ENCODE results near the gene HOXC9. TPM values are rescaled to one million over a fixed set of nuclear protein-coding genes. Genes with fewer than 3 reads are reported as not detected.

Gene HOXC9
- total and polyA plus RNA-seq, 9 of the 15 experiments (the other 6 are each of a cell fraction or from before 2014, with no cell fraction given), result 1.1 to 10.5 (median 9.3) TPM

- POLR2A ChIA-PET, result interaction anchor here (0.6 kb wide), 2 partner anchors 50 to 1630 kb away, joined by 3 read pairs; no protein-coding TSS in a partner anchor
- Histone ChIP-seq H3K27me3 (ENCODE audit: control insufficient read depth in 2 of 2, insufficient read depth in 2 of 2, low read length in 2 of 2) (peaks cover 44 to 64% of the 10 kb centered on the region in 2 experiments; a peak in 4 of 5 replicates), H2AFZ (ENCODE audit: low read depth, low read length) (no peak overlapping the region), H3K4me2 (ENCODE audit: insufficient read depth, low read length) (no peak overlapping the region), H3K4me3 (no peak overlapping the region), H4K20me1 (replicated peaks; ENCODE audit: control insufficient read depth, insufficient read depth, low read length) (peaks cover 5% of the 10 kb centered on the region; the same call in 1 of the 2 replicates), H3K79me2 (ENCODE audit: control insufficient read depth, insufficient read depth, low read length) (no peaks in the 10 kb centered on the region), H3K4me1 (replicated peaks in 1 of 2; ENCODE audit: control insufficient read depth in 2 of 2, insufficient read depth in 2 of 2, low read length in 2 of 2) (peaks cover 2 to 25% of the 10 kb centered on the region in 2 experiments; a peak in 2 of 5 replicates), H3K27ac (ENCODE audit: extremely low read depth, low read depth, low read length) (no peak overlapping the region), H3K9me1 (ENCODE audit: control insufficient read depth, insufficient read depth, low read length) (no peaks in the 10 kb centered on the region), H3K9ac (ENCODE audit: insufficient read depth in 1 of 2, low read depth in 2 of 2, low read length in 2 of 2) (no peak overlapping the region), H3K36me3 (ENCODE audit: control insufficient read depth, insufficient read depth, low read length) (no peaks in the 10 kb centered on the region), H3K9me3 (replicated peaks; ENCODE audit: control insufficient read depth, insufficient read depth, low read depth, low read length) (no peaks in the 10 kb centered on the region)
- DNase-seq (ENCODE audit: extremely low read depth in 1 of 4, low spot score in 3 of 4) (no peak), ATAC-seq (no peak), FAIRE-seq (no peak)
- CTCF ChIA-PET (ENCODE audit: low intra/inter-chr PET ratio), result no interaction called here
- no peak for TF ChIP-seq PHB2 (IDR thresholded peaks at IDR 0.05; ENCODE audit: low read depth)
- in situ Hi-C loops (cut with MboI), result no loop called here
- no TSS peak for BruUV-seq (replicated peaks)
- intact Hi-C loops (cut with micrococcal nuclease), result no loop called here
- WGBS (ENCODE audit: insufficient coverage, low coverage, missing lambda C conversion rate), result 13% methylated on average over 9 of the region's 25 CpGs
These were observed 24.9 kb upstream of the HOXC9 start for GRCh38 chr12:53975064-53975471.

- Histone ChIP-seq H3K9me1 (ENCODE audit: control insufficient read depth, insufficient read depth, low read length) (no peaks in the 10 kb centered on the region), H2AFZ (ENCODE audit: low read depth, low read length) (no peak overlapping the region), H3K27me3 (ENCODE audit: control insufficient read depth in 2 of 2, insufficient read depth in 2 of 2, low read length in 2 of 2) (peaks cover 40 to 63% of the 10 kb centered on the region in 2 experiments; a peak in 4 of 5 replicates), H3K36me3 (ENCODE audit: control insufficient read depth, insufficient read depth, low read length) (no peaks in the 10 kb centered on the region), H4K20me1 (replicated peaks; ENCODE audit: control insufficient read depth, insufficient read depth, low read length) (peaks cover 5% of the 10 kb centered on the region; the same call in 1 of the 2 replicates), H3K4me2 (ENCODE audit: insufficient read depth, low read length) (no peak overlapping the region), H3K4me3 (no peak overlapping the region), H3K9ac (ENCODE audit: insufficient read depth in 1 of 2, low read depth in 2 of 2, low read length in 2 of 2) (no peak overlapping the region), H3K9me3 (replicated peaks; ENCODE audit: control insufficient read depth, insufficient read depth, low read depth, low read length) (no peaks in the 10 kb centered on the region), H3K79me2 (ENCODE audit: control insufficient read depth, insufficient read depth, low read length) (no peaks in the 10 kb centered on the region), H3K27ac (ENCODE audit: extremely low read depth, low read depth, low read length) (no peak overlapping the region), H3K4me1 (replicated peaks in 1 of 2; ENCODE audit: control insufficient read depth in 2 of 2, insufficient read depth in 2 of 2, low read length in 2 of 2) (peaks cover 2 to 25% of the 10 kb centered on the region in 2 experiments; a peak in 2 of 5 replicates)
- 22% methylated on average over 26 of the region's 31 CpGs for WGBS (ENCODE audit: insufficient coverage, low coverage, missing lambda C conversion rate)
- BruUV-seq (replicated peaks), result no TSS peak
- ChIA-PET CTCF (ENCODE audit: low intra/inter-chr PET ratio) (no interaction called here), POLR2A (interaction anchor here (0.6 to 1.9 kb wide), 6 partner anchors 12 to 1629 kb away, joined by 3 to 11 read pairs (median 3); partner anchors contain the start of gene HOXC9)
- FAIRE-seq (no peak), ATAC-seq (no peak), DNase-seq (ENCODE audit: extremely low read depth in 1 of 4, low spot score in 3 of 4) (no peak)
- in situ Hi-C loops (cut with MboI), result no loop called here
- TF ChIP-seq CBFA2T3 (IDR thresholded peaks at IDR 0.05), result no peak
- 0 out of 2 replicates have a peak, but pooled peaks have one; percentile 10 for TF ChIP-seq NFIC (IDR thresholded peaks at IDR 0.05)
- no peak for TF ChIP-seq FUS (optimal IDR thresholded peaks at IDR 0.05; ENCODE audit: low read depth, low read length)
- intact Hi-C loops (cut with micrococcal nuclease), result no loop called here
These were observed 24.3 kb upstream of the HOXC9 start for GRCh38 chr12:53975479-53976152.
